H4 (cell line): ENCODE measurements around the gene LCA5. TPM values are rescaled to one million over a fixed set of nuclear protein-coding genes. Genes with fewer than 3 reads are reported as not detected.
A peak's percentile ranks its signal among the peaks of the same experiment; 100 is the strongest.
"Not testable (repeated sequence)": the region's sequence is repeated elsewhere in the genome, so short reads cannot be mapped to it uniquely, and the experiment has no call there.

Experiments
- DNase-seq: peaks from one replicate; pipeline ENCODE4 v3.0.0-alpha.2; 2015; ENCODE audit warnings: low spot score
- total RNA-seq: library from RNA; depleted of rRNA; stranded (reverse); fragments of >200 nt; shearing (Covaris generic); gene quantifications from 2 replicates; pipeline ENCODE4 v1.2.3, GENCODE V29; 2014; rRNA removed

LCA5 gene
- 1.3 and 2.4 TPM in 2 replicates for total RNA-seq

- DNase-seq = peak; percentile 94
These were observed at the start of gene LCA5 for GRCh38 chr6:79536954-79537747. LCA5 (minus strand) TSS chr6:79537430; CDS start chr6:79518894, 18,536 bp downstream.

GRCh38 chr6:79586548-79586947, 49.3 kb upstream of the LCA5 start:
- DNase-seq = no peak

- DNase-seq = no peak
These were observed 47.1 kb upstream of the LCA5 start for GRCh38 chr6:79584332-79584731.

GRCh38 chr6:79577926-79578325, 40.7 kb upstream of the LCA5 start:
- DNase-seq = not testable (repeated sequence)

- DNase-seq = peak; percentile 6
These were observed 37.5 kb upstream of the LCA5 start for GRCh38 chr6:79574630-79575225.

GRCh38 chr6:79574174-79574573, 36.9 kb upstream of the LCA5 start:
- DNase-seq = no peak

- DNase-seq = no peak
These were observed 33.8 kb upstream of the LCA5 start for GRCh38 chr6:79571030-79571367.

GRCh38 chr6:79570129-79571029, 33.1 kb upstream of the LCA5 start:
- DNase-seq = no peak

GRCh38 chr6:79568996-79569395, 31.8 kb upstream of the LCA5 start:
- no peak for DNase-seq

GRCh38 chr6:79564636-79565035, 27.4 kb upstream of the LCA5 start:
- DNase-seq = no peak

- no peak for DNase-seq
These were observed 22.5 kb upstream of the LCA5 start for GRCh38 chr6:79559706-79560105.

GRCh38 chr6:79557673-79558467, 20.6 kb upstream of the LCA5 start:
- DNase-seq = no peak

GRCh38 chr6:79554305-79554704, 17.1 kb upstream of the LCA5 start:
- no peak for DNase-seq

GRCh38 chr6:79551401-79551800, 14.2 kb upstream of the LCA5 start:
- no peak for DNase-seq

GRCh38 chr6:79548304-79548703, 11.1 kb upstream of the LCA5 start:
- no peak for DNase-seq

GRCh38 chr6:79546186-79546585, 9.0 kb upstream of the LCA5 start:
- no peak for DNase-seq

GRCh38 chr6:79544939-79545450, 7.8 kb upstream of the LCA5 start:
- peak; percentile 95 for DNase-seq

GRCh38 chr6:79544299-79544927, 7.2 kb upstream of the LCA5 start:
- DNase-seq = peak; percentile 10

- DNase-seq = no peak
These were observed 6.7 kb upstream of the LCA5 start for GRCh38 chr6:79543886-79544285.

GRCh38 chr6:79543411-79543810, 6.2 kb upstream of the LCA5 start:
- DNase-seq = no peak
